Left renal cortex interstitium (tissue), 4 donors: ENCODE data around the gene PADI1. TPM values are rescaled to one million over a fixed set of nuclear protein-coding genes. Genes with fewer than 3 reads are reported as not detected.

ENCODE experiments used
- DNase-seq, 4 donors: peaks; one replicate each; pipeline ENCODE4 v3.0.0-alpha.2; 2013; ENCODE audit warnings: low read depth in 4 of 4, low spot score in 2 of 4, missing footprints in 1 of 4
- polyA plus RNA-seq, 4 donors: library from polyadenylated mRNA; unstranded; fragments of 120-200 nt; gene quantifications; one replicate each; pipeline ENCODE4 v1.2.1, GENCODE V29; 2013; ENCODE audit not compliant: insufficient read length in 4 of 4

The PADI1 gene
- polyA plus RNA-seq, 4 donors = 0.03 to 0.06 (median 0.05) TPM; not detected in 1

- no peak for DNase-seq
These were observed 10.1 kb downstream of the PADI1 start for GRCh38 chr1:17214876-17215544.

GRCh38 chr1:17215545-17215890, 10.6 kb downstream of the PADI1 start:
- DNase-seq = no peak

GRCh38 chr1:17216078-17216477, 11.2 kb downstream of the PADI1 start:
- DNase-seq = no peak

- DNase-seq = no peak
These were observed 12.7 kb downstream of the PADI1 start for GRCh38 chr1:17217607-17218006.

GRCh38 chr1:17218939-17219338, 14.0 kb downstream of the PADI1 start:
- DNase-seq = no peak

GRCh38 chr1:17220287-17220686, 15.4 kb downstream of the PADI1 start:
- no peak for DNase-seq

- no peak for DNase-seq
These were observed 17.6 kb downstream of the PADI1 start for GRCh38 chr1:17222557-17222956.

- no peak for DNase-seq
These were observed 19.5 kb downstream of the PADI1 start for GRCh38 chr1:17224434-17224833.

GRCh38 chr1:17225140-17225539, 20.2 kb downstream of the PADI1 start:
- DNase-seq = no peak

- no peak for DNase-seq
These were observed 22.5 kb downstream of the PADI1 start for GRCh38 chr1:17227358-17227915.

- no peak for DNase-seq
These were observed 23.7 kb downstream of the PADI1 start for GRCh38 chr1:17228619-17229018.

GRCh38 chr1:17229379-17229778, 24.5 kb downstream of the PADI1 start:
- DNase-seq = no peak

GRCh38 chr1:17230106-17230505, 25.2 kb downstream of the PADI1 start:
- no peak for DNase-seq

- DNase-seq = no peak
These were observed 25.9 kb downstream of the PADI1 start for GRCh38 chr1:17230671-17231310.

GRCh38 chr1:17232759-17233661, 28.1 kb downstream of the PADI1 start:
- no peak for DNase-seq

GRCh38 chr1:17233675-17234320, 28.9 kb downstream of the PADI1 start:
- no peak for DNase-seq

- no peak for DNase-seq
These were observed 29.5 kb downstream of the PADI1 start for GRCh38 chr1:17234405-17234804.

GRCh38 chr1:17235135-17235885, 30.4 kb downstream of the PADI1 start:
- no peak for DNase-seq

- peak in 2 of 4 donors; percentile 41 to 75 for DNase-seq
These were observed 32.0 kb downstream of the PADI1 start for GRCh38 chr1:17236779-17237560.
